Ovary (tissue), 9 donors: ENCODE data around the gene ZMIZ1. TPM values are rescaled to one million over a fixed set of nuclear protein-coding genes. Genes with fewer than 3 reads are reported as not detected.

Experiments
- DNase-seq, 5 donors: peaks; one replicate each; pipeline ENCODE4 v3.0.0-alpha.2; 2019 to 2020
- H3K27ac ChIP-seq, 2 donors: fragments of 200-600 bp; one replicate each; pipeline versions ENCODE4 v1.5.1 to v1.8.0; 2019 to 2022
- H3K27me3 ChIP-seq: fragments of 200-600 bp; one replicate; pipeline ENCODE4 v1.8.0; 2022
- H3K36me3 ChIP-seq: fragments of 200-600 bp; sonication (generic); one replicate; pipeline ENCODE4 v1.5.1; 2019
- H3K4me1 ChIP-seq: one replicate; pipeline ENCODE4 v1.8.1; 2013; ENCODE audit warnings: mild to moderate bottlenecking, moderate library complexity; ENCODE audit not compliant: insufficient read depth
- H3K4me3 ChIP-seq: fragments of 200-600 bp; sonication (generic); one replicate; pipeline ENCODE4 v1.5.1; 2017
- H3K9me3 ChIP-seq, 2 donors: fragments of 200-600 bp in 1 of 2; sonication (generic) in 1 of 2; one replicate each; pipeline versions ENCODE4 v1.5.1 to v1.8.1; 2013 to 2019; ENCODE audit warnings: mild to moderate bottlenecking in 1 of 2, moderate library complexity in 1 of 2
- CTCF ChIP-seq, 3 donors: fragments of 450-650 bp in 2 of 3; fragments of 200-600 bp in 1 of 3; IDR thresholded peaks; one replicate each; pipeline versions ENCODE4 v1.5.1 to v1.8.0; 2016 to 2022; ENCODE audit warnings: antibody characterized with exemption in 3 of 3, mild to moderate bottlenecking in 1 of 3
- EP300 ChIP-seq: sonication (generic); formaldehyde crosslinking; IDR thresholded peaks from one replicate; pipeline ENCODE4 v1.6.1; 2017; ENCODE audit warnings: antibody characterized with exemption
- POLR2A ChIP-seq: fragments of 450-650 bp; IDR thresholded peaks from one replicate; pipeline ENCODE4 v1.6.1; 2017; ENCODE audit warnings: antibody characterized with exemption, mild to moderate bottlenecking, moderate library complexity
- WGBS, 3 donors: extraction: QIAGEN DNeasy Blood & Tissue Kit in 1 of 3; methylation state at CpG; one replicate each; pipeline versions ENCODE4 v1.1.5 to v1.1.7; 2013 to 2017; 5-methylcytosine and 5-hydroxymethylcytosine counted together
- intact Hi-C, 4 donors: fragments of 100-400 bp; cut with DNase I; formaldehyde crosslinking; loops; one replicate each; pipeline versions ENCODE4 v1.11.0 to v1.15.1; 2022 to 2023
- polyA plus RNA-seq, 2 donors: library from polyadenylated mRNA; stranded (reverse); fragments of 200-250 nt in 1 of 2; fragments of 350-450 nt in 1 of 2; fragmentation: Illumina TruSeq in 1 of 2; extraction: RNeasy Lipid Tissue Mini Kit (QIAGEN cat#74804) in 1 of 2; gene quantifications; one replicate each; pipeline ENCODE4 v1.2.3, GENCODE V29; 2013 to 2014
- total RNA-seq, 7 donors: library from RNA; depleted of rRNA in 2 of 7; stranded (reverse); fragments of >200 nt in 2 of 7; fragmentation: NEBNext Ultra II Directional in 3 of 7; extraction: Animal tissue kit (Norgen Biotek cat#: 25700) in 3 of 7; gene quantifications; one replicate each; pipeline versions ENCODE4 v1.1.0 to v1.2.4, GENCODE V29; 2016 to 2023
- donor health status: DM: no; HTN: no; CAD: no; lungs with moderate emphysema.
- donor health status: DM: no; HTN: no; CAD: no.
- donor health status: Bipolar disorder and iron deficiency.
- donor health status: DM: yes; HTN: yes; CAD: no.
- donor health status: DM: no; HTN: no; CAD: no.
- donor health status: DM: yes; HTN: yes; CAD: no.

ZMIZ1 gene
- total and polyA plus RNA-seq, 9 donors = 30.3 to 117 (median 69.1) TPM

- peaks cover 45% of the 10 kb centered on the region for H3K4me1 ChIP-seq
- intact Hi-C loops = no loop called here
- no peaks in the 10 kb centered on the region for H3K27me3 ChIP-seq
- no peak overlapping the region for H3K4me3 ChIP-seq
- WGBS, 3 donors = 80 to 83% (median 81%) methylated on average over 13 of the region's 13 CpGs
- no peaks in the 10 kb centered on the region for H3K9me3 ChIP-seq
- DNase-seq = peak in 1 of 5 donors; percentile 23
- no peak for TF ChIP-seq EP300
- TF ChIP-seq CTCF (IDR thresholded peaks at IDR 0.05) = no peak
- TF ChIP-seq POLR2A = no peak
- H3K27ac ChIP-seq = peak overlapping the region in 1 of 2 donors; percentile 8
- H3K36me3 ChIP-seq = no peaks in the 10 kb centered on the region
These were observed 74.0 kb downstream of the ZMIZ1 start for GRCh38 chr10:79142522-79143309.

GRCh38 chr10:79143879-79144278 lies 75.1 kb downstream of the ZMIZ1 start:
- DNase-seq = no peak
- Histone ChIP-seq H3K27ac (no peak overlapping the region), H3K4me3 (no peak overlapping the region), H3K9me3 (no peaks in the 10 kb centered on the region), H3K4me1 (peaks cover 47% of the 10 kb centered on the region), H3K36me3 (no peaks in the 10 kb centered on the region), H3K27me3 (no peaks in the 10 kb centered on the region)
- intact Hi-C loops = no loop called here
- 80 to 90% (median 88%) methylated on average over 11 of the region's 11 CpGs for WGBS, 3 donors
- no peak for TF ChIP-seq CTCF (IDR thresholded peaks at IDR 0.05)

GRCh38 chr10:79144351-79145173 lies 75.8 kb downstream of the ZMIZ1 start:
- intact Hi-C loops = loop anchor here in 2 of 4 donors (5.0 kb wide), 1 partner anchor 72 kb away; no protein-coding TSS in a partner anchor
- H3K9me3 ChIP-seq = no peaks in the 10 kb centered on the region

GRCh38 chr10:79145174-79145483 lies 76.4 kb downstream of the ZMIZ1 start:
- Histone ChIP-seq H3K27me3 (no peaks in the 10 kb centered on the region), H3K4me3 (no peak overlapping the region), H3K9me3 (no peaks in the 10 kb centered on the region), H3K4me1 (peaks cover 50% of the 10 kb centered on the region), H3K36me3 (no peaks in the 10 kb centered on the region), H3K27ac (peak overlapping the region; percentile 16 to 74)
- intact Hi-C loops = loop anchor here in 2 of 4 donors (5.0 kb wide), 1 partner anchor 73 kb away; no protein-coding TSS in a partner anchor
- TF ChIP-seq CTCF (IDR thresholded peaks at IDR 0.05) = no peak
- TF ChIP-seq POLR2A = no peak
- no peak for TF ChIP-seq EP300
- 54 to 65% (median 57%) methylated on average over 5 of the region's 5 CpGs for WGBS, 3 donors
- no peak for DNase-seq

More at GRCh38 chr10:79144351-79145173, 75.8 kb downstream of the ZMIZ1 start:
- H3K27me3 ChIP-seq = no peaks in the 10 kb centered on the region
- H3K36me3 ChIP-seq = no peaks in the 10 kb centered on the region
- DNase-seq = peak in 1 of 5 donors; percentile 25
- peaks cover 48% of the 10 kb centered on the region for H3K4me1 ChIP-seq
- 51 to 61% (median 56%) methylated on average over 12 of the region's 12 CpGs for WGBS, 3 donors
- H3K27ac ChIP-seq = peak overlapping the region; percentile 16 to 74
- no peak overlapping the region for H3K4me3 ChIP-seq
- no peak for TF ChIP-seq CTCF (IDR thresholded peaks at IDR 0.05)
- no peak for TF ChIP-seq POLR2A
- no peak for TF ChIP-seq EP300
